HTERT RPE-1 (cell line): Measurements from ENCODE around the gene C12orf56.
"Not testable (repeated sequence)": the region's sequence is repeated elsewhere in the genome, so short reads cannot be mapped to it uniquely, and the experiment has no call there.

Experiments
- in situ Hi-C: fragments of 300-500 bp; cut with MboI; formaldehyde crosslinking; loops from 4 replicates; pipeline ENCODE4 v1.14.3; 2020; ENCODE audit warnings: low sequenced_read_pairs

The C12orf56 gene

GRCh38 chr12:64240781-64241180, 149.8 kb downstream of the C12orf56 start:
- in situ Hi-C loops: loop anchor here (25.0 kb wide), 1 partner anchor 403 kb away; the partner anchor contains the start of gene SRGAP1

GRCh38 chr12:64237382-64237781, 153.2 kb downstream of the C12orf56 start:
- in situ Hi-C loops: loop anchor here (25.0 kb wide), 1 partner anchor 400 kb away; the partner anchor contains the start of gene SRGAP1

DNA sequence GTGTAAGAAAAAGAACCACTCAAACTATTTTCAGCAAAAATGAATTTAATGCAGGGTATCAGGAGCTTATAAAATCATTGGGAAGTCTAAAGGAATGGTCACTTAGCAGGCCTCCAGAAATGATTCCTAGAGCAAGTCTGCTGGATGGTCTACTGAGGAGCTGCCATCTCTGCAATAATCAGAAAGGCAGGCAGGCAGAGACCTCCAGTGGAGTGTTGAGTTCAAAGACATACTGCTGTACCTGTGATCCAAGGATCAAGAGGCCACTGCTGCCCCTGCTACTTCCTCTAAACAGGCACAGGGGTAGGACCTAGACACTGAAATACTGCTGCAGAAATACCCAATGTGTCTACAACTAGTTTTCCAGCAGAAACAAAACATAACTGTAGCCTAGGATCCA, 154.0 kb downstream of the C12orf56 start:
- in situ Hi-C loops: loop anchor here (25.0 kb wide), 1 partner anchor 399 kb away; the partner anchor contains the start of gene SRGAP1

DNA sequence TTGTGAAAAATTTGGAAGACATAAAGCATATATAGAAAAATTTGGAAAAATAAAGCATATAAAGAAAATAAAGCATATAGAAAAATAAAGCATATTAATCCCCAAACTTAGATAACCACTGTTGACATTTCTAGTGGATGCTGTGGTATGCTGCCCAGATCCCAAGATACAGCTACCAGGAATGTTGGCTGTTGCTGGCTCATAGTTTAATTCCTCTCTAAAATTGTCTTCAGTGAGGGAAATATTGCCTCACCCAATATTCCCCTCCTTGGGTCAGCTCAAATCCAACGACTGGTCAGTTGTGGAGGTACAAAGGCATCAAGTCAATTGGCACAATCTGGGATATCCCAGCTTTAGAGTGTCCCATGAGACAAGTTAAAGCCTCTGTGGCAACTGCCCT, 158.4 kb downstream of the C12orf56 start:
- in situ Hi-C loops: loop anchor here (25.0 kb wide), 1 partner anchor 395 kb away; the partner anchor contains the start of gene SRGAP1

DNA sequence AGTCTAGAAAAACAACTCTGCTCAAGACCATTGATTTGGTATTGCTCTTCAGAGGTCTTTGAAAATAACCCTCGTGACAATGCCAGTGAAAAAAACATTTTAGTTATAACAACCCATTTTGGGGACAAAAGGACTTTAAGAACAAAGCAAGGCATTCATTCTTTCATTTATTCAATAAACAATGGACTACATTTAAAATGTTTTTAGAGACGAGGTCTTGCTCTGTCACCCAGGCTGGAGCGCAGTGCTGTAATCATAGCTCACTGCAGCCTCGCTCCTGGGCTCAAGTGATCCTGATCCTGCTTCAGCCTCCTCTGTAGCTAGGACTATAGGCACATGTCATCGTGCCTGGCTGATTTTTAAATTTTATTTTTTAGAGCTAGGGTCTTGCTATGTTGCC, 160.8 kb downstream of the C12orf56 start:
- in situ Hi-C loops: loop anchor here (25.0 kb wide), 1 partner anchor 392 kb away; the partner anchor contains the start of gene SRGAP1

GRCh38 chr12:64229240-64229639, 161.3 kb downstream of the C12orf56 start:
- in situ Hi-C loops: loop anchor here (25.0 kb wide), 1 partner anchor 392 kb away; the partner anchor contains the start of gene SRGAP1

DNA sequence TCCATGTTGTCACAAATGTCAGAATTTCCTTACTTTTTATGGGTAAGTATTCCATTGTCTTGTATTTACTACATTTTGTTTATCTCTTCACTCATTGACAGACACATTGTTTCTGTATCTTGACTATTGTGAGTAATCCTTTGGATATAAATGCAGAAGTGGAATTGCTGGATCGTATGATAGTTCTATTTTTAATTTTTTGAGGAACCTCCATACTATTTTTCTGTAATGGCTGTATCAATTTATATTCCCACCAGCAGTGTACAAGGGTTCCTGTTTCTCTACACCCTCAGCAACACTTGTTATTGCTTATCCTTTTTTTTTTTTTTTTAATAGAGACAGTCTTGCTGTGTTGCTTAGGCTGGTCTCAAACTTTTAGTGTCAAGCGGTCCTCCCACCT, 164.9 kb downstream of the C12orf56 start:
- in situ Hi-C loops: loop anchor here (25.0 kb wide), 1 partner anchor 388 kb away; the partner anchor contains the start of gene SRGAP1

DNA sequence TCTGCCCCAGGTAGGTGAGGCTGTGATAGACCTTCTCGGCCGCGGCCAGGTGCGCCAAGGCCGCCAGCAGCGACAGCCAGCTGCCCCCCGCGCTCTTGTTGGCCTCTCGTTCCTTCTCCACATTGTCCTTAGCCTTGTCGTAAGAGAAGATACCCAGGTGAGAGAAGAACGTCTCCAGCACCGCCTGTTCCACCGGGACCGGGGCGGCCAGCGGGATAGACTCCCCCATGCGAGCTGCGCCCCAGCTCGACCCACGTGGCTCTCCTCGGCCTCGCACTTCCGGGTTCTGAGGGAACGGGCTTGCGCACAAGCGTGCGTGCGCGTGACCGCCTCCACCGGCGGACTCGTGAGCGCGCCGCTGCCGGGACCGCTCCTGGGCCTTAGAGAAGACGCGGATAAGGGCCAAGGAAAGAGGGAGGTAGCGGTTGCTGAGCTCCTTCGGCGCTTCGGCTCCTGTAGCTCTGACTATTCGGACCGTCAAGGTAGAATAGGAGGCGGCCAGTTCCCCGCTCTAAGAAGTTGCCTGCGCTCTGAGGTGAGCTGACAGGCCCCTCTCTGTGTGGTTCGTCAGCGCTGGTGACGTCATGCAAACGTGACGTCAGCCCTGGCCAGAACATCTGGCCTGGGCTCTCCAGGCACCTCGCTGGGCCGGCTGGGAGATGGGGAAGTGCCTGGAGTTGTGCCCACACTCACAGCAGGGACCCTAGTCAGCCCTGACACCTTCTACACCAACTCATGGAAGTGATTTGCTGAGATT, 168.4 kb downstream of the C12orf56 start, which contains the start of gene KICS2:
Gene KICS2 (minus strand): TSS at position 288 of the 757 bp plus-strand sequence. CDS start 59 bp downstream, at position 229.
- in situ Hi-C loops: no loop called here

- in situ Hi-C loops: no loop called here
Observed at GRCh38 chr12:64221651-64222008, 168.9 kb downstream of the C12orf56 start.

DNA sequence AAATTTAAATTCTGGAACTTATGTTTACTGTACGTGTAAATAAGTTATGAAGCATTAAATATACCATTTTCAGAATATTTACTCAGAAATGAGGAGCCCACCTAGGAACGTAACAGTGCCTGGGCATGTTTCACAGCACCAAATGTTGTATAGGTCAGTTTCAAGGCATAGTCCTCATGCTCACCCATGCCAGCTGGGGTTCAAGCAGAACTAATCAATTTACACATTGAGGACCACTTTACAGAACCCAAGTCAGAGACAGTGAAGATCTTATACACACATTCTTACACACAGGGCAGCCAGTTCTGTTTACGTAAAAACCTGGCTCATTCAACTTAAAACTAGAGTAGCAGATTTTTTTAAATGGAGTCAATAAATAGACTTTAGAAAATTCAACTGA, 170.5 kb downstream of the C12orf56 start:
- in situ Hi-C loops: no loop called here

DNA sequence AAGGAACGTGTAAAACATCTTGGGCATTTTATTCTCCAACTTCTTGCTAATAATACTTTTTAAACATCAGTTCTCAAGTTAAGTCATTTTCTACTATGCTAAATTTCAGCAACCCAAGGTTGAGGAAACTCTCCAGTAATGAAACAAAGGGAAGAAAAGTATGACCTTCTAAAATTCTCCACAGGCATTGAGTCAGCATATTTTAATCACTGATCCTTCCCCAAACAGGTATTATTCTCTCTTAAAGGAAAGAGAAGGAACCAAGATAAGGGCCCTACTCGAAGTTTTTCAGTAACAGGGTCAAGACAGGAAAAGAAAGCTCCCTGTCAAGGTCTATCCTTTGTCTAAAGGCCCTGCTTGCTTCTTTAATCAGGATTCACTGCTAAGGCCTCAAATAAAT, 171.4 kb downstream of the C12orf56 start:
- in situ Hi-C loops: no loop called here

GRCh38 chr12:64218597-64218996, 172.0 kb downstream of the C12orf56 start:
- in situ Hi-C loops: no loop called here

DNA sequence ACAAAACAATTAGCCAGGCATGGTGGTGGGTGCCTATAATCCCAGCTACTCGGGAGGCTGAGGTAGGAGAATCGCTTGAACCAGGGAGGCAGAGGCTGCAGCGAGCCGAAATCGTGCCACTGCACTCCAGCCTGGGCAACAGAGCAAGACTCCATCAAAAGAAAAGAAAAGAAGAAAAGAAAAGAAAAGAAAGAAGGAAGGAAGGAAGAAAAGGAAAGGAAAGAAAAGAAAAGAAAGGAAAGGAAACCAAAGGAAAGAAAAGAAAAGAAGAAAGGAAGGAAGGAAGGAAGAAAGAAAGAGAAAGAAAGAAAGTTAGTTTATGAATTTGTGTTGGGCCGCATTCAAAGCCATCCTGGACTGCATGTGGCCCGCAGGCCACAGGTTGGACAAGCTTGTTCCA, 172.9 kb downstream of the C12orf56 start:
- in situ Hi-C loops: not testable (repeated sequence)

GRCh38 chr12:64216239-64216638, 174.3 kb downstream of the C12orf56 start:
- in situ Hi-C loops: no loop called here
